HepG2 (cell line): ENCODE measurements around the gene IZUMO4. TPM values are rescaled to one million over a fixed set of nuclear protein-coding genes. Genes with fewer than 3 reads are reported as not detected.

Experiments
- BCL3 ChIP-seq: sonication (generic); formaldehyde crosslinking; IDR thresholded peaks from 2 replicates; pipeline ENCODE4 v1.5.1; 2020; ENCODE audit warnings: mild to moderate bottlenecking, missing genetic modification reagents, moderate library complexity
- LCORL ChIP-seq, 2 experiments: fragments of 450-650 bp in 1 of 2; sonication (generic) in 1 of 2; formaldehyde crosslinking in 1 of 2; IDR thresholded peaks; 2 replicates each; pipeline versions ENCODE4 v1.5.0 to v1.6.1; 2017 to 2020; ENCODE audit warnings: antibody characterized with exemption in 1 of 2, missing genetic modification reagents in 1 of 2
- SKIL ChIP-seq: sonication (generic); formaldehyde crosslinking; IDR thresholded peaks from 2 replicates; pipeline ENCODE4 v1.8.0; 2022; ENCODE audit warnings: missing genetic modification reagents, mild to moderate bottlenecking, moderate library complexity, borderline replicate concordance
- TBL1XR1 ChIP-seq: fragments of 150-350 bp; IDR thresholded peaks from 2 replicates; pipeline ENCODE4 v1.6.1; 2014; ENCODE audit warnings: borderline replicate concordance, low read length; ENCODE audit not compliant: partially characterized antibody
- THAP9 ChIP-seq: sonication (generic); formaldehyde crosslinking; IDR thresholded peaks from 2 replicates; pipeline ENCODE4; 2020; ENCODE audit warnings: missing genetic modification reagents, mild to moderate bottlenecking, borderline replicate concordance
- ZMAT3 ChIP-seq: sonication (generic); formaldehyde crosslinking; conservative IDR thresholded peaks from 2 replicates; pipeline ENCODE4 v1.7.0; 2021; ENCODE audit warnings: missing genetic modification reagents
- ZNF431 ChIP-seq: sonication (generic); formaldehyde crosslinking; IDR thresholded peaks from 2 replicates; pipeline ENCODE4 v1.9.0; 2022; ENCODE audit warnings: missing genetic modification reagents, low read depth, mild to moderate bottlenecking, borderline replicate concordance
- ZNF530 ChIP-seq: sonication (generic); formaldehyde crosslinking; IDR thresholded peaks from 2 replicates; pipeline ENCODE4 v1.5.0; 2020; ENCODE audit warnings: low read depth, mild to moderate bottlenecking, missing genetic modification reagents
- ZNF597 ChIP-seq: sonication (generic); formaldehyde crosslinking; IDR thresholded peaks from 2 replicates; pipeline ENCODE4 v1.5.0; 2020; ENCODE audit warnings: missing genetic modification reagents
- ZNF691 ChIP-seq: sonication (generic); formaldehyde crosslinking; IDR thresholded peaks from 2 replicates; pipeline ENCODE4 v1.4.0; 2020; ENCODE audit warnings: missing genetic modification reagents, low read depth, mild to moderate bottlenecking, borderline replicate concordance
- polyA plus RNA-seq, 8 experiments: library from polyadenylated mRNA; depleted of rRNA in 3 of 8; stranded (reverse) in 7 of 8; unstranded in 1 of 8; fragments of >200 nt; fragmentation: Illumina TruSeq in 4 of 8; extraction: Trizol in 4 of 8; gene quantifications; 2 replicates each; pipeline versions ENCODE4 v1.2.1 to v1.2.3, GENCODE V29; 2011 to 2016; ENCODE audit warnings: low read depth in 4 of 8, missing spikeins in 1 of 8, mixed read lengths in 1 of 8; ENCODE audit not compliant: insufficient read depth in 1 of 8
- total RNA-seq, 5 experiments: library from RNA; depleted of rRNA; stranded (reverse); fragments of >200 nt; fragmentation: Illumina TruSeq; extraction: Trizol; gene quantifications; 2 replicates each; pipeline ENCODE4 v1.2.3, GENCODE V29; 2016; ENCODE audit warnings: low read depth in 1 of 5
- TF ChIP-seq, protein P1 (sequence below): IDR thresholded peaks from 2 replicates; pipeline ENCODE4 v1.6.1; 2018; ENCODE audit warnings: missing genetic modification reagents, mild to moderate bottlenecking, missing compliant biosample characterization
- TF ChIP-seq, protein P2 (sequence below): sonication (generic); formaldehyde crosslinking; IDR thresholded peaks from 2 replicates; pipeline ENCODE4 v1.4.0; 2020; ENCODE audit warnings: missing genetic modification reagents

Gene IZUMO4
- total and polyA plus RNA-seq, 2 of the 13 experiments (the other 11 are each of a cell fraction or from before 2014, with no cell fraction given) = 0.77 to 3.9 TPM

DNA sequence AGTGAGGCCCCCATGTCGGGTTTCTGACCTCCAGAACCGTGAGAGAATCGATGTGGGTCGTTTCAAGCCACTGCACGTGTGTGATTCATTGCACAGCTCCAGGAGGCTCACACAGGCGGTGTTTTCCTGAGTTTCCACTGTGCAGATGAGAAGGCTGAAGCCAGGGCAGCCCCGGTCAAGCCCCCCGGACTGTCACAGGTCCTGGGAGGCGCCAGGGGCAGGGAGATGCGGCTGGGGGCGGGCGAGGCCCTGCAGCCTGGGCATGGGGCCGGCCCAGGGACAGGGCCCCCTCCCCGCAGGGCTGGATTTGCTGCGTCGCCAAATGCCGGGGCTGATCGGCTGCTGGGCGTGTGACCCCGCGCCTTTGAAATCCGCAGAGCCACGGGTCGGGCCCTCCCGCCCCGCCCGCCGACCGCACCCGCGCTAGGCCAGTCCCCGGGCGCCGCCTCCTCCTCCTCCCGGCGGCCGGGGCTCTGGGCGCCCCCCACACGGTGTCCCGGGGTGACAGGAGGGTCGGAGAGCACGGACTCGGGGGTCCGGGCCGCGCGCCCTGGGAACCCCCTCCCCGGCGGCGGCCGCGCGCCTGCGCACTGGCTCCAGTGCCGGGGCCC is 35.7 kb upstream of the IZUMO4 start (continued):
- TF ChIP-seq ZMAT3 (0 out of 2 replicates have a peak, but pooled peaks have one; percentile 52), TBL1XR1 (no peak), LCORL (IDR thresholded peaks at IDR 0.05) (no peak), LCORL (CRISPR knock-in tag; IDR thresholded peaks at IDR 0.05) (peak; percentile 70), BCL3 (CRISPR knock-in tag) (no peak), ZNF431 (CRISPR knock-in tag) (no peak), ZNF597 (no peak), THAP9 (CRISPR knock-in tag) (no peak), ZNF530 (CRISPR knock-in tag) (no peak), SKIL (peak; percentile 60; the same call in 1 of the 2 replicates), ZNF691 (CRISPR knock-in tag) (peak; percentile 57)
- TF ChIP-seq, protein P1, sequence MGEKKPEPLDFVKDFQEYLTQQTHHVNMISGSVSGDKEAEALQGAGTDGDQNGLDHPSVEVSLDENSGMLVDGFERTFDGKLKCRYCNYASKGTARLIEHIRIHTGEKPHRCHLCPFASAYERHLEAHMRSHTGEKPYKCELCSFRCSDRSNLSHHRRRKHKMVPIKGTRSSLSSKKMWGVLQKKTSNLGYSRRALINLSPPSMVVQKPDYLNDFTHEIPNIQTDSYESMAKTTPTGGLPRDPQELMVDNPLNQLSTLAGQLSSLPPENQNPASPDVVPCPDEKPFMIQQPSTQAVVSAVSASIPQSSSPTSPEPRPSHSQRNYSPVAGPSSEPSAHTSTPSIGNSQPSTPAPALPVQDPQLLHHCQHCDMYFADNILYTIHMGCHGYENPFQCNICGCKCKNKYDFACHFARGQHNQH = no peak
- TF ChIP-seq, protein P2, sequence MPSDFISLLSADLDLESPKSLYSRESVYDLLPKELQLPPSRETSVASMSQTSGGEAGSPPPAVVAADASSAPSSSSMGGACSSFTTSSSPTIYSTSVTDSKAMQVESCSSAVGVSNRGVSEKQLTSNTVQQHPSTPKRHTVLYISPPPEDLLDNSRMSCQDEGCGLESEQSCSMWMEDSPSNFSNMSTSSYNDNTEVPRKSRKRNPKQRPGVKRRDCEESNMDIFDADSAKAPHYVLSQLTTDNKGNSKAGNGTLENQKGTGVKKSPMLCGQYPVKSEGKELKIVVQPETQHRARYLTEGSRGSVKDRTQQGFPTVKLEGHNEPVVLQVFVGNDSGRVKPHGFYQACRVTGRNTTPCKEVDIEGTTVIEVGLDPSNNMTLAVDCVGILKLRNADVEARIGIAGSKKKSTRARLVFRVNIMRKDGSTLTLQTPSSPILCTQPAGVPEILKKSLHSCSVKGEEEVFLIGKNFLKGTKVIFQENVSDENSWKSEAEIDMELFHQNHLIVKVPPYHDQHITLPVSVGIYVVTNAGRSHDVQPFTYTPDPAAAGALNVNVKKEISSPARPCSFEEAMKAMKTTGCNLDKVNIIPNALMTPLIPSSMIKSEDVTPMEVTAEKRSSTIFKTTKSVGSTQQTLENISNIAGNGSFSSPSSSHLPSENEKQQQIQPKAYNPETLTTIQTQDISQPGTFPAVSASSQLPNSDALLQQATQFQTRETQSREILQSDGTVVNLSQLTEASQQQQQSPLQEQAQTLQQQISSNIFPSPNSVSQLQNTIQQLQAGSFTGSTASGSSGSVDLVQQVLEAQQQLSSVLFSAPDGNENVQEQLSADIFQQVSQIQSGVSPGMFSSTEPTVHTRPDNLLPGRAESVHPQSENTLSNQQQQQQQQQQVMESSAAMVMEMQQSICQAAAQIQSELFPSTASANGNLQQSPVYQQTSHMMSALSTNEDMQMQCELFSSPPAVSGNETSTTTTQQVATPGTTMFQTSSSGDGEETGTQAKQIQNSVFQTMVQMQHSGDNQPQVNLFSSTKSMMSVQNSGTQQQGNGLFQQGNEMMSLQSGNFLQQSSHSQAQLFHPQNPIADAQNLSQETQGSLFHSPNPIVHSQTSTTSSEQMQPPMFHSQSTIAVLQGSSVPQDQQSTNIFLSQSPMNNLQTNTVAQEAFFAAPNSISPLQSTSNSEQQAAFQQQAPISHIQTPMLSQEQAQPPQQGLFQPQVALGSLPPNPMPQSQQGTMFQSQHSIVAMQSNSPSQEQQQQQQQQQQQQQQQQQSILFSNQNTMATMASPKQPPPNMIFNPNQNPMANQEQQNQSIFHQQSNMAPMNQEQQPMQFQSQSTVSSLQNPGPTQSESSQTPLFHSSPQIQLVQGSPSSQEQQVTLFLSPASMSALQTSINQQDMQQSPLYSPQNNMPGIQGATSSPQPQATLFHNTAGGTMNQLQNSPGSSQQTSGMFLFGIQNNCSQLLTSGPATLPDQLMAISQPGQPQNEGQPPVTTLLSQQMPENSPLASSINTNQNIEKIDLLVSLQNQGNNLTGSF = peak; percentile 72; the same call in 1 of the 2 replicates
